Hepatocyte (in vitro differentiated cells): Measurements from ENCODE around the gene FSD1. TPM values are rescaled to one million over a fixed set of nuclear protein-coding genes. Genes with fewer than 3 reads are reported as not detected.

Experiments
- DNase-seq: peaks from one replicate; pipeline ENCODE4 v3.0.0-alpha.2; 2016; ENCODE audit warnings: low spot score
- H2AFZ ChIP-seq: fragments of 200-600 bp; sonication (generic); 2 replicates; pipeline ENCODE4 v1.6.0; 2016; ENCODE audit warnings: antibody characterized with exemption, mild to moderate bottlenecking
- H3K27ac ChIP-seq: fragments of 200-600 bp; sonication (generic); 2 replicates; pipeline ENCODE4 v1.5.1; 2016; ENCODE audit warnings: mild to moderate bottlenecking
- H3K27me3 ChIP-seq: fragments of 200-600 bp; sonication (generic); 2 replicates; pipeline ENCODE4 v1.6.1; 2016
- H3K36me3 ChIP-seq: fragments of 200-600 bp; sonication (generic); replicated peaks from 2 replicates; pipeline ENCODE4 v1.5.1; 2016; ENCODE audit warnings: low read depth; ENCODE audit not compliant: insufficient read depth
- H3K4me1 ChIP-seq: fragments of 200-600 bp; sonication (generic); 2 replicates; pipeline ENCODE4 v1.5.1; 2016; ENCODE audit warnings: mild to moderate bottlenecking, moderate library complexity; ENCODE audit not compliant: insufficient read depth
- H3K4me2 ChIP-seq: fragments of 200-600 bp; sonication (generic); 2 replicates; pipeline ENCODE4 v1.6.0; 2016
- H3K4me3 ChIP-seq: fragments of 200-600 bp; sonication (generic); 2 replicates; pipeline ENCODE4 v1.5.1; 2016; ENCODE audit warnings: mild to moderate bottlenecking
- H3K79me2 ChIP-seq: fragments of 200-600 bp; sonication (generic); 2 replicates; pipeline ENCODE4 v1.6.0; 2017; ENCODE audit warnings: mild to moderate bottlenecking
- H3K9me2 ChIP-seq: fragments of 200-600 bp; sonication (generic); replicated peaks from 2 replicates; pipeline ENCODE4 v1.6.0; 2017; ENCODE audit warnings: mild to moderate bottlenecking; ENCODE audit not compliant: insufficient read depth
- H3K9me3 ChIP-seq: fragments of 200-600 bp; sonication (generic); 2 replicates; pipeline ENCODE4 v1.5.1; 2016; ENCODE audit warnings: low read depth, mild to moderate bottlenecking
- H4K20me1 ChIP-seq: fragments of 200-600 bp; sonication (generic); 2 replicates; pipeline ENCODE4 v1.6.0; 2016; ENCODE audit warnings: mild to moderate bottlenecking; ENCODE audit not compliant: insufficient read depth, poor library complexity, severe bottlenecking
- CTCF ChIP-seq: fragments of 200-600 bp; sonication (generic); IDR thresholded peaks from 2 replicates; pipeline ENCODE4 v1.5.1; 2016; ENCODE audit warnings: antibody characterized with exemption, mild to moderate bottlenecking; ENCODE audit not compliant: poor library complexity
- EZH2 ChIP-seq: fragments of 200-600 bp; sonication (generic); IDR thresholded peaks from 2 replicates; pipeline ENCODE4 v1.6.1; 2016; ENCODE audit warnings: antibody characterized with exemption, mild to moderate bottlenecking, borderline replicate concordance
- EZH2phosphoT487 ChIP-seq: fragments of 200-600 bp; sonication (generic); IDR thresholded peaks from one replicate; pipeline ENCODE4 v1.6.1; 2018; ENCODE audit warnings: antibody characterized with exemption, mild to moderate bottlenecking, low read depth, moderate library complexity; ENCODE audit not compliant: unreplicated experiment, severe bottlenecking
- WGBS: methylation state at CpG from one replicate; pipeline ENCODE4 v1.1.6; 2016; ENCODE audit warnings: low lambda C conversion rate; ENCODE audit errors: missing lambda C conversion rate; 5-methylcytosine and 5-hydroxymethylcytosine counted together
- polyA plus RNA-seq: library from polyadenylated mRNA; unstranded; fragments of >200 nt; fragmentation: Nextera tagmentation; extraction: Ambion mirVana; gene quantifications from 2 replicates; pipeline ENCODE4 v1.2.1, GENCODE V29; 2016
- total RNA-seq: library from RNA; depleted of rRNA; stranded (reverse); fragments of >200 nt; gene quantifications from 2 replicates; pipeline ENCODE4 v1.2.3, GENCODE V29; 2014

The FSD1 gene
- total and polyA plus RNA-seq, 2 experiments from 2014 or later: 2.8 to 6.3 TPM

GRCh38 chr19:4369109-4369887, 64.9 kb downstream of the FSD1 start:
- no peak overlapping the region for H2AFZ ChIP-seq
- WGBS: 73% methylated on average over 25 of the region's 25 CpGs
- H3K4me1 ChIP-seq: peaks cover 33% of the 10 kb centered on the region
- no peak for DNase-seq
- TF ChIP-seq EZH2: no peak
- TF ChIP-seq CTCF: no peak
- no peak for TF ChIP-seq EZH2phosphoT487
- no peaks in the 10 kb centered on the region for H3K27me3 ChIP-seq
- H3K4me3 ChIP-seq: no peak overlapping the region
- H3K9me2 ChIP-seq: no peaks in the 10 kb centered on the region
- H3K4me2 ChIP-seq: peak overlapping the region; percentile 37
- no peaks in the 10 kb centered on the region for H3K9me3 ChIP-seq
- peak overlapping the region; percentile 81 for H3K27ac ChIP-seq
- peaks cover 18% of the 10 kb centered on the region for H4K20me1 ChIP-seq
- no peaks in the 10 kb centered on the region for H3K36me3 ChIP-seq
- H3K79me2 ChIP-seq: peaks cover 77% of the 10 kb centered on the region

- Histone ChIP-seq H2AFZ (no peak overlapping the region), H3K27me3 (no peaks in the 10 kb centered on the region), H3K9me2 (no peaks in the 10 kb centered on the region), H4K20me1 (peaks cover 23% of the 10 kb centered on the region), H3K36me3 (no peaks in the 10 kb centered on the region), H3K4me2 (peak overlapping the region; percentile 37), H3K4me1 (peaks cover 39% of the 10 kb centered on the region), H3K79me2 (peaks cover 80% of the 10 kb centered on the region), H3K27ac (peak overlapping the region; percentile 81), H3K4me3 (no peak overlapping the region), H3K9me3 (no peaks in the 10 kb centered on the region)
- no peak for DNase-seq
- WGBS: 71% methylated on average over 21 of the region's 21 CpGs
- peak; percentile 30 for TF ChIP-seq CTCF
- TF ChIP-seq EZH2: no peak
- TF ChIP-seq EZH2phosphoT487: no peak
Observed at GRCh38 chr19:4369888-4370260, 65.5 kb downstream of the FSD1 start.

GRCh38 chr19:4370418-4371041, 66.1 kb downstream of the FSD1 start:
- Histone ChIP-seq H3K27ac (peak overlapping the region; percentile 51), H3K36me3 (no peaks in the 10 kb centered on the region), H3K4me3 (no peak overlapping the region), H3K9me3 (no peaks in the 10 kb centered on the region), H3K4me1 (peaks cover 46% of the 10 kb centered on the region), H2AFZ (no peak overlapping the region), H3K4me2 (no peak overlapping the region), H4K20me1 (peaks cover 24% of the 10 kb centered on the region), H3K27me3 (no peaks in the 10 kb centered on the region), H3K79me2 (peaks cover 84% of the 10 kb centered on the region), H3K9me2 (no peaks in the 10 kb centered on the region)
- no peak for DNase-seq
- 97% methylated on average over 13 of the region's 15 CpGs for WGBS
- TF ChIP-seq EZH2: no peak
- no peak for TF ChIP-seq EZH2phosphoT487
- no peak for TF ChIP-seq CTCF
